CD1c-positive myeloid dendritic cell (primary cell): ENCODE data around the gene PIP5KL1.

Experiments used
- DNase-seq: peaks from one replicate; pipeline ENCODE4 v3.0.0-alpha.2; 2016; ENCODE audit errors: extremely low spot score

PIP5KL1 gene

GRCh38 chr9:127968700-127969383, 38.3 kb upstream of the PIP5KL1 start:
- no peak for DNase-seq

DNA sequence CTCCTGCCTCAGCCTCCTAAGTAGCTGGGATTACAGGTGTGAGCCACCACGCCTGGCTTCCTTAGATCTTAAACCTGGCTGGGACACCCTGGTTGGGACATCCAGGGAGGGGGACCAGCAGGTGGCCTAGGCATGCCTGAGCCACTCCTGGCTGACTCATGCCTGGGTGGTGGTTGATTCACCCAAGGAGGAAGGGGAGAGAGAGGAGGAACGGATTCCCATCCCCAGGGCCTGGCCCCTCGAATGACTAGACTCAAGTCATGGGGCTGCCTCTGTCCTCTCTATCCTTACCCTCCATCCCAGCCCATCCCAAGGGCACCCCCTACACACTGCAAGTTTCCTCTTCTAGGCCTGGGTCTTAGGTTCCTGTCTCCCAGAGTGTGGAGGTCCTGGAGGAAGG, 37.5 kb upstream of the PIP5KL1 start:
- peak; percentile 44 for DNase-seq

- peak; percentile 37 for DNase-seq
These were observed 36.7 kb upstream of the PIP5KL1 start for GRCh38 chr9:127967151-127967809.

- DNase-seq, result no peak
These were observed 36.0 kb upstream of the PIP5KL1 start for GRCh38 chr9:127966416-127967150.

DNA sequence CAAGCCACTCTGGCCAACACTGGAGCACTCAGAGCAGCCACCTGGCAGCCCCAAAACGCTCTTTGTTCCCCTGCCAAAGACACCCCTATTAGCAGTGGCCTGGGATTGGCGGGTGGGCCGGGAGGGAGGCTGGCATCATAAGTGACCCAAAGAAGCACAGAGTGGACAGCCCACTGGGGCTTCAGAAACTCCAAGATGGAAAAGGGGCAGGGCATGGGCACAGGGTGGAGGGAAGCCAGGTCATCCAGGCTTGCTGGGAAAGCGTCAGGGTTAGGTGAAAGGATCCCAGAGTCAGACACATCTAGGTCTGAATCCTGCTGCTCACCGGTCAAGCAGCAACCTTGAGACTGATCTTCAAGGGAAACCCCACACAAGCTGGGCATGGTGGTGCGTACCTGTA, 35.4 kb upstream of the PIP5KL1 start:
- DNase-seq, result no peak

DNA sequence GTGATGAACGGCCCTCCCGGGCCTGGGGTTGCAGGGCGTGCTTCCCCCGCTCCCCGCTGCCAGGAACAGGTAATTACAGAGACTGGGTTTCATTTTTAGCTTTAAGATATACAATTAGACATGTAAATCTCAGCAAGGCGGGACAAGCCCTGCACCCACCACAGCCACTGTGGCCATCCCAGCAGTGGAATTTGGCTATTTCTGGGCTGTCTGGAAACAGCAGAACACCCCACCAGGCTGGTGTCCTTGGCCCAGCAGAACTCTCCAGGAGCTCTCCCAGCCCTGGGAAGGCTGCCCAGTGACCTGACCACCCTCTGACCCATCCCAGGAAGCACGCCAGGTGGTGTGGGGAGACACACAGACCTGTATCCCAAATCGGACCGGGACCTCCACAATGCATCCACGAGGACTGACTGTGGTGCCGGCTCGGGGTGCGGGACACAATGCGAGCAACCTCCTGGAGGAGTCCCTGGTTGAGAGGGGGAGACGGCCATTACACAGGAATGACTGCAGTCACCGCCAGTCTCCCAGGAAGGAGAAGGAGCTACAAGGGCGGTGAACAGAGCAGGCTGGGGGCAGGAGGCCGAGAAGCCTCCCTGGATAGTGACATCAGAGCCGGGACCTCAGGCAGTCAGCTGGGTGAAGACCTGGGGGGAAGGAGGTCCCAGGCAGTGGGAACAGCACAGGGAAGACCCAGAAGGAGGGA, 32.9 kb upstream of the PIP5KL1 start:
- no peak for DNase-seq

- DNase-seq, result no peak
These were observed 32.4 kb upstream of the PIP5KL1 start for GRCh38 chr9:127963041-127963358.

DNA sequence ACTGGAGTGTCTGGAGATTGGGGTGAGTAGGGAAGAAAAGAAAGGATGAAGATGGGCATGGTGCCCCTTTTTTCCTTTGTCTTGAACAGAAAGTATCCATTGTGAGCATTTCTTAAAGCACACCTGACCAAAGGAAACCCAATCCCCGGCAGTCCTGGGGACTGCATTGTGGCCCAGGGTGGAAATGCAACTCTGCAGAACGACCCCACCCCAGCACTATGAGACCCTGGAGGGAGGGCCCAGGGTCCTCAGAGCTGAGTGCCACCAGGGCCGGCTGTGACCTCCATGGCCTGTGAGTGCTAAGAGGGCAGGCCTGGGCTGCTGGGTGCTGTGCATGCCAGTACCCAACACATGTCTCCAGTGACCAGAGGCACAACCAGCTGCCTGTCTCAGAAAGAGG, 31.7 kb upstream of the PIP5KL1 start:
- DNase-seq, result no peak

DNA sequence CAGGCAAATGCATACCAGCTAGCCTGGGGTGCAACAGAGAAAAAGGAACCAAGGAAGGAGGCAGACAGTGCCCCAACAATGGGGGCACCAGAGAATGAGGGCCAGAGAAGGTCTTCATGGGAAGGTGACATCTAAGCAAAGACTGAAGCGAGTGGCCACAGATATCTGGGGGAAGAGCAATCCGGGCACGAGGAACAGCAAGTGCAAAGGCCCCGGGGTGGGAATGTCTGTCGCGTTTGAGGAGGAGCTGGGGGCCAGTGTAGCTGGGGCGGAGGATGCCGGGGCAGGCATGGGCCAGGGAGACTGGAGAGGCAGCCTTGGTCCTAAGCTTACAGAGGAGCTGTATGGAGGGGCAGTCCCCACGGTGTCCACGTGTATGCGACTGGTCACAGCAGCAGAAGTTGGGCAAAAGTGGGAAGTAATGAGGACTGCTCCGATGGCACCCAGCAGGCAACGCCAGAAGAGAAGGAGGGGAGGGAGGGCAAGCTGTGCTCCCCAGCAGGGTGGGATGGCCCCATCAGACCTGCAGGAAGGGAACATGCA, 31.1 kb upstream of the PIP5KL1 start:
- peak; percentile 32 for DNase-seq

GRCh38 chr9:127961155-127961490, 30.5 kb upstream of the PIP5KL1 start:
- no peak for DNase-seq

- no peak for DNase-seq
These were observed 30.0 kb upstream of the PIP5KL1 start for GRCh38 chr9:127960410-127961154.

DNA sequence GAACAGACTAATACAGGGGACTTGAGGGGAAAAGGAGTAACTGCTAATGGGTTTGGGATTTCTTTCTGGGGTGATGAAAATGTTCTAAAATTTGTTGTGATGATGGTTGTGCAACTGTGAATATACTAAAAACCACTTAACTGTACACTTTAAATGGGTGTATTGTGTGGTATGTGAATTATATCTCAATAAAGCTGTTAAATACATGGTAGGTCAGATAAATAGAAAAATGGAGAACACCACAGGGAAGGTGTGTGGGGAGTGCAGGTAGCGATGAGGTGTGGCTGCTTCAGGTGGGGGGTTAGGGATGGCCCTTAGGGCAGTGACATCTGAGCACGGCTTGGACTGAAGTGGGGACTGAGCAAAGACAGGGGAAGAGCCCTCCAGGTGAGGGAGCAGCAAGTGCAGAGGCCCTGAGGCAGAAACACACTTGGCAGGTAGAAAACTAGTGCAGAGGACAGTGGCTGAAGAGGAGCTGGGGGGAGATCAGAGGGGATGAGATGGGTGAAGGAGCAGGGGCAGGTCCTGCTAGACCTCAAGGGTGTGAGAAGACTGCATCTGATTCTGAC, 29.3 kb upstream of the PIP5KL1 start:
- no peak for DNase-seq

DNA sequence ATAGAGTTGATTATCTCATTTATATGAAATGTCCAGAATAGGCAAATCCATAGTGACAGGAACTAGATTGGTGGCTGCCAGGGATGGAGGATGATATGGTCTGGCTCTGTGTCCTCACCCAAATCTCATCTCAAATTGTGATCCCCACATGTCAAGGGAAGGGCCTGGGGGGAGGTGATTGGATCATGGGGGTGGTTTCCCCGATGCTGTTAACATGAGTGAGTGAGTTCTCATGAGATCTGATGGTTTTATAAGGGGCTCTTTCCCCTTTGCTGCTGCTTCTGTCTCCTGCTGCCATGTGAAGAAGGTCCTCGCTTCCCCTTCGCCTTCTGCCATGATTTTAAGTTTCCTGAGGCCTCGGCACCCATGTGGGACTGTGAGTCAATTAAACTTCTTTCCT, 28.8 kb upstream of the PIP5KL1 start:
- DNase-seq, result no peak

- DNase-seq, result no peak
These were observed 28.2 kb upstream of the PIP5KL1 start for GRCh38 chr9:127958728-127959127.

GRCh38 chr9:127955294-127956015, 24.9 kb upstream of the PIP5KL1 start:
- DNase-seq, result peak; percentile 39

- no peak for DNase-seq
These were observed 24.3 kb upstream of the PIP5KL1 start for GRCh38 chr9:127954831-127955293.

- DNase-seq, result no peak
These were observed 23.4 kb upstream of the PIP5KL1 start for GRCh38 chr9:127953768-127954505.

DNA sequence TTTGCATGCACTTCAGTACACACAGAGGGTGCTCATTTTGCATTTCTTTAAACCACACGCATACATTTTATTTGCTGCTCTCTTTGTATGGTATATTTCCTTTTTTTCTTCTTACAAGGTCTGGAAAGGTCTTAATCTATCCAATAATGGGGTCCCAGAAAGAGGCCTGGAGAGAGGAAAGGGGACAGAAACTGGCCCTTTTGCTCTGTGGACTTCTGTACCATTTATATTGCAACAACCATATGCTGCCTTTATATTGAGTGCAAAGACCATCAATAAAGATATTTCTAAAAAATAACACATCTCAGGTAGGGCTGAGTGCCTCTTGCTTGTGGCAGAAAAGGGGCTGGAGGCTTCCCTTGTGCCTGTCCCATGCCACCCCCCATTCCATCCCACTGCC, 22.6 kb upstream of the PIP5KL1 start:
- no peak for DNase-seq

GRCh38 chr9:127950513-127951289, 20.1 kb upstream of the PIP5KL1 start:
- no peak for DNase-seq
